H1 (cell line): ENCODE measurements around the gene CCDC107. TPM values are rescaled to one million over a fixed set of nuclear protein-coding genes. Genes with fewer than 3 reads are reported as not detected.

Source experiments
- CTCF ChIA-PET: fragments of 300-600 bp; sonication (Branson Sonifier 250); formaldehyde crosslinking; loops from one replicate; lab custom pipeline; 2021; ENCODE audit not compliant: partially characterized antibody; lab: Charles Lee
- POLR2A ChIA-PET: fragments of 300-600 bp; sonication (Branson Sonifier 250); formaldehyde crosslinking; loops from one replicate; lab custom pipeline; 2021; ENCODE audit warnings: inconsistent platforms; ENCODE audit not compliant: partially characterized antibody; lab: Charles Lee
- DNase-seq, 2 experiments: peaks; one replicate each; pipeline versions ENCODE4 v3.0.0 to v3.0.0-alpha.2; 2010 to 2022; ENCODE audit warnings: low spot score in 2 of 2, low read depth in 1 of 2, mixed read lengths in 1 of 2
- FAIRE-seq: peaks from 2 replicates; lab custom pipeline; 2011; peaks lifted over from hg19 to GRCh38; lab: Jason Lieb, UNC
- H2AFZ ChIP-seq: 2 replicates; pipeline ENCODE4 v1.8.1; 2012; ENCODE audit warnings: low read length, inconsistent platforms
- H2AK5ac ChIP-seq: 2 replicates; pipeline ENCODE4 v1.6.1; 2013; ENCODE audit warnings: low read depth, low read length
- H2BK120ac ChIP-seq: replicated peaks from 2 replicates; pipeline ENCODE3; 2013; ENCODE audit warnings: low read depth, low read length, inconsistent platforms
- H2BK12ac ChIP-seq: 2 replicates; pipeline ENCODE4 v1.6.1; 2013; ENCODE audit warnings: low read depth, low read length
- H2BK15ac ChIP-seq: 2 replicates; pipeline ENCODE4 v1.6.1; 2013; ENCODE audit warnings: low read length
- H2BK20ac ChIP-seq: 2 replicates; pipeline ENCODE4 v1.6.1; 2013; ENCODE audit warnings: low read length
- H2BK5ac ChIP-seq: 2 replicates; pipeline ENCODE4 v1.6.1; 2013; ENCODE audit warnings: low read depth, low read length
- H3K14ac ChIP-seq: 2 replicates; pipeline ENCODE4 v1.6.1; 2013; ENCODE audit warnings: inconsistent platforms; ENCODE audit not compliant: insufficient read length
- H3K18ac ChIP-seq: 2 replicates; pipeline ENCODE4 v1.6.1; 2013; ENCODE audit warnings: low read length; ENCODE audit errors: extremely low read depth
- H3K23ac ChIP-seq: 2 replicates; pipeline ENCODE4 v1.6.1; 2013; ENCODE audit warnings: inconsistent platforms; ENCODE audit not compliant: insufficient read length
- H3K23me2 ChIP-seq: 2 replicates; pipeline ENCODE4 v1.6.1; 2013; ENCODE audit warnings: low read depth, low read length
- H3K27ac ChIP-seq: 2 replicates; pipeline ENCODE4 v1.6.1; 2011; ENCODE audit warnings: low read depth, low read length, inconsistent platforms
- H3K27me3 ChIP-seq, 4 experiments: replicated peaks in 1 of 4; 1 replicate in 1 of 4; 2 replicates in 3 of 4; pipeline versions ENCODE4 v1.6.1 to v1.8.1; 2011 to 2013; ENCODE audit warnings: low read length in 3 of 4, mild to moderate bottlenecking in 3 of 4, inconsistent platforms in 2 of 4, mixed read lengths in 2 of 4, moderate library complexity in 1 of 4; ENCODE audit not compliant: control insufficient read depth in 3 of 4, insufficient read depth in 3 of 4; ENCODE audit errors: extremely low read depth in 1 of 4
- H3K36me3 ChIP-seq, 4 experiments: 2 replicates each; pipeline versions ENCODE4 v1.6.1 to v1.8.1; 2011 to 2013; ENCODE audit warnings: mild to moderate bottlenecking in 4 of 4, low read length in 3 of 4, moderate library complexity in 2 of 4, control low read depth in 1 of 4, inconsistent platforms in 1 of 4; ENCODE audit not compliant: insufficient read depth in 4 of 4, control insufficient read depth in 2 of 4
- H3K4ac ChIP-seq: replicated peaks from 2 replicates; pipeline ENCODE3; 2013; ENCODE audit warnings: low read length, low read depth, mixed read lengths, inconsistent platforms; ENCODE audit not compliant: insufficient read length
- H3K4me1 ChIP-seq, 4 experiments: replicated peaks in 1 of 4; 1 replicate in 1 of 4; 2 replicates in 3 of 4; pipeline versions ENCODE4 v1.6.1 to v1.8.1; 2011 to 2013; ENCODE audit warnings: low read length in 3 of 4, inconsistent platforms in 2 of 4, mixed read lengths in 1 of 4; ENCODE audit not compliant: insufficient read depth in 4 of 4, control insufficient read depth in 3 of 4
- H3K4me2 ChIP-seq, 2 experiments: 2 replicates each; pipeline versions ENCODE4 v1.6.1 to v1.8.1; 2011 to 2013; ENCODE audit warnings: low read depth in 2 of 2, low read length in 2 of 2, control low read depth in 1 of 2, inconsistent platforms in 1 of 2, mild to moderate bottlenecking in 1 of 2; ENCODE audit not compliant: insufficient read depth in 1 of 2
- H3K4me3 ChIP-seq, 4 experiments: fragments of 200-600, 300-600 bp in 1 of 4; sonication (generic), shearing (Covaris generic), sonication (Bioruptor Twin) in 1 of 4; 2 replicates each; pipeline versions ENCODE4 v1.5.1 to v1.8.1; 2011 to 2016; ENCODE audit warnings: low read length in 4 of 4, low read depth in 3 of 4, control low read depth in 2 of 4, inconsistent platforms in 2 of 4, mild to moderate bottlenecking in 2 of 4, mixed read lengths in 1 of 4, moderate library complexity in 1 of 4; ENCODE audit not compliant: insufficient read depth in 2 of 4; ENCODE audit errors: extremely low read depth in 1 of 4
- H3K56ac ChIP-seq: replicated peaks from 2 replicates; pipeline ENCODE3; 2013; ENCODE audit warnings: low read depth, mild to moderate bottlenecking, mixed read lengths, low read length, inconsistent platforms; ENCODE audit not compliant: insufficient read length
- H3K79me1 ChIP-seq: 2 replicates; pipeline ENCODE4 v1.6.1; 2013; ENCODE audit warnings: low read depth, low read length, control low read depth
- H3K79me2 ChIP-seq, 2 experiments: 2 replicates each; pipeline versions ENCODE4 v1.6.1 to v1.8.1; 2012 to 2013; ENCODE audit warnings: low read length in 2 of 2, mild to moderate bottlenecking in 2 of 2, inconsistent platforms in 1 of 2; ENCODE audit not compliant: insufficient read depth in 2 of 2, control insufficient read depth in 1 of 2
- H3K9ac ChIP-seq, 4 experiments: replicated peaks in 1 of 4; 1 replicate in 1 of 4; 2 replicates in 3 of 4; pipeline versions ENCODE4 v1.6.1 to v1.8.1; 2011 to 2013; ENCODE audit warnings: low read depth in 3 of 4, low read length in 3 of 4, control low read depth in 2 of 4, mild to moderate bottlenecking in 2 of 4, moderate library complexity in 2 of 4, inconsistent platforms in 1 of 4; ENCODE audit errors: extremely low read depth in 1 of 4
- H3K9me3 ChIP-seq, 2 experiments: 2 replicates each; pipeline versions ENCODE4 v1.6.1 to v1.8.1; 2012 to 2013; ENCODE audit warnings: mild to moderate bottlenecking in 2 of 2, moderate library complexity in 2 of 2, control low read depth in 1 of 2, inconsistent platforms in 1 of 2, low read depth in 1 of 2, low read length in 1 of 2, mixed read lengths in 1 of 2; ENCODE audit not compliant: insufficient read depth in 2 of 2
- H4K20me1 ChIP-seq, 2 experiments: replicated peaks in 1 of 2; 2 replicates each; pipeline versions ENCODE3 to v1.8.1; 2011 to 2013; ENCODE audit warnings: inconsistent platforms in 2 of 2, low read length in 2 of 2, mild to moderate bottlenecking in 1 of 2; ENCODE audit not compliant: insufficient read depth in 2 of 2, control insufficient read depth in 1 of 2
- H4K5ac ChIP-seq: 2 replicates; pipeline ENCODE4 v1.6.1; 2013; ENCODE audit warnings: low read length, low read depth, mixed read lengths, inconsistent platforms; ENCODE audit not compliant: insufficient read length
- H4K8ac ChIP-seq: 2 replicates; pipeline ENCODE4 v1.8.0; 2013; ENCODE audit warnings: mild to moderate bottlenecking, moderate library complexity, low read length, inconsistent platforms; ENCODE audit not compliant: insufficient read depth; ENCODE audit errors: extremely low read depth
- H4K91ac ChIP-seq: replicated peaks from 2 replicates; pipeline ENCODE3; 2013; ENCODE audit warnings: low read length, mixed read lengths, inconsistent platforms; ENCODE audit not compliant: insufficient read length
- EP300 ChIP-seq, 2 experiments: IDR thresholded peaks; 1 replicate in 1 of 2; 2 replicates in 1 of 2; pipeline ENCODE4 v1.6.1; 2011 to 2012; ENCODE audit warnings: low read depth in 2 of 2, low read length in 2 of 2, mild to moderate bottlenecking in 2 of 2, borderline replicate concordance in 1 of 2, inconsistent platforms in 1 of 2, moderate library complexity in 1 of 2
- PHF8 ChIP-seq: fragments of 200-600 bp; sonication (generic); conservative IDR thresholded peaks from 2 replicates; pipeline ENCODE4 v1.7.1; 2012; ENCODE audit warnings: low read depth, mild to moderate bottlenecking, inconsistent platforms, low read length, moderate library complexity
- RXRA ChIP-seq: IDR thresholded peaks from 2 replicates; pipeline ENCODE4 v1.6.1; 2011; ENCODE audit warnings: low read depth, mild to moderate bottlenecking, low read length, moderate library complexity; ENCODE audit not compliant: insufficient read depth
- WGBS, 2 experiments: shearing (Covaris generic) in 1 of 2; methylation state at CpG; one replicate each; pipeline versions ENCODE4 v1.1.6 to v1.1.7; 2013 to 2015; ENCODE audit warnings: low lambda C conversion rate in 2 of 2, mixed read lengths in 2 of 2, inconsistent platforms in 1 of 2, low coverage in 1 of 2, missing lambda C conversion rate in 1 of 2; ENCODE audit not compliant: insufficient replicate concordance in 2 of 2, insufficient coverage in 1 of 2, insufficient read length in 1 of 2; ENCODE audit errors: extremely low coverage in 1 of 2, missing lambda C conversion rate in 1 of 2; 5-methylcytosine and 5-hydroxymethylcytosine counted together
- polyA plus RNA-seq, 7 experiments: library from polyadenylated mRNA; depleted of rRNA in 3 of 7; stranded (reverse) in 5 of 7; unstranded in 2 of 7; fragments of >200 nt in 5 of 7; fragments of 200-250 nt in 2 of 7; gene quantifications; 1 replicate in 5 of 7; 2 replicates in 1 of 7; 4 replicates in 1 of 7; pipeline versions ENCODE4 v1.2.1 to v1.2.3, GENCODE V29; 2011 to 2013; ENCODE audit warnings: missing spikeins in 2 of 7, mixed read lengths in 2 of 7
- total RNA-seq: library from RNA; stranded (reverse); fragmentation: NEBNext Ultra II Directional; extraction: Animal tissue kit (Norgen Biotek cat#: 25700); gene quantifications from 2 replicates; pipeline ENCODE4 v1.2.1, GENCODE V29; 2021

Gene CCDC107
- total and polyA plus RNA-seq, 2 of the 8 experiments (the other 6 are each of a cell fraction or from before 2014, with no cell fraction given) = 8.2 to 9.0 TPM

- Histone ChIP-seq H3K27me3 (peaks cover 0 to 13% (median 9%) of the 10 kb centered on the region in 4 experiments; a peak in 4 of 7 replicates), H3K23ac (no peak overlapping the region), H2BK20ac (no peak overlapping the region), H4K91ac (no peak overlapping the region), H3K14ac (no peak overlapping the region), H2BK120ac (no peak overlapping the region), H2BK5ac (no peak overlapping the region), H2BK15ac (no peak overlapping the region), H2AFZ (no peak overlapping the region), H3K56ac (no peak overlapping the region), H3K36me3 (peaks cover 3 to 12% (median 9%) of the 10 kb centered on the region in 4 experiments; a peak in 5 of 8 replicates), H3K9ac (no peak overlapping the region), H3K27ac (no peak overlapping the region), H4K8ac (no peak overlapping the region), H3K23me2 (peaks cover 9% of the 10 kb centered on the region), H3K4me1 (peaks cover 0 to 9% (median 5%) of the 10 kb centered on the region in 4 experiments; a peak in 4 of 7 replicates), H3K79me2 (no peaks in the 10 kb centered on the region), H4K5ac (no peak overlapping the region), H2AK5ac (no peak overlapping the region), H3K4me3 (no peak overlapping the region), H3K4ac (no peak overlapping the region), H3K9me3 (no peaks in the 10 kb centered on the region), H3K18ac (no peak overlapping the region), H4K20me1 (peaks cover 0 to 3% of the 10 kb centered on the region in 2 experiments), H3K4me2 (no peak overlapping the region), H2BK12ac (no peak overlapping the region), H3K79me1 (no peaks in the 10 kb centered on the region)
- POLR2A ChIA-PET = interaction anchor here (1.5 kb wide), 1 partner anchor 8 kb away, joined by 4 read pairs; no protein-coding TSS in a partner anchor
- no peak for FAIRE-seq
- CTCF ChIA-PET = interaction anchor here (0.6 to 6.1 kb wide), 14 partner anchors 9 to 436 kb away, joined by 3 to 47 read pairs (median 7); partner anchors contain the start of genes ARHGEF39, CCDC107, CREB3 and RMRP
- no peak for DNase-seq
- 89% methylated on average over 2 of the region's 2 CpGs; no CpG with 5 or more reads in 1 of the 2 experiments for WGBS, 2 experiments
- no peak for TF ChIP-seq EP300 (IDR thresholded peaks at IDR 0.05; ENCODE audit: borderline replicate concordance in 1 of 2, low read depth in 2 of 2, low read length in 2 of 2)
- no peak for TF ChIP-seq RXRA
- no peak for TF ChIP-seq PHF8
Measured at GRCh38 chr9:35612843-35613242, 45.2 kb upstream of the CCDC107 start.
